Right lobe of liver (tissue), 4 donors: Measurements from ENCODE around the gene MACROD2.

Experiments used
- POLR2A ChIP-seq: fragments of 450-650 bp; IDR thresholded peaks from one replicate; pipeline ENCODE4 v1.6.1; 2017; ENCODE audit warnings: antibody characterized with exemption, mild to moderate bottlenecking
- TF ChIP-seq, protein P1 (sequence below), 4 donors: fragments of 200-600 bp in 3 of 4; fragments of 450-650 bp in 1 of 4; IDR thresholded peaks; one replicate each; pipeline versions ENCODE4 v1.5.1 to v1.8.0; 2016 to 2022; ENCODE audit warnings: antibody characterized with exemption in 4 of 4, mild to moderate bottlenecking in 2 of 4
- donor health status: DM: no; HTN: no; CAD: no.
- donor health status: DM: no; HTN: no; CAD: no.
- donor health status: DM: no; HTN: yes; CAD: no.

DNA sequence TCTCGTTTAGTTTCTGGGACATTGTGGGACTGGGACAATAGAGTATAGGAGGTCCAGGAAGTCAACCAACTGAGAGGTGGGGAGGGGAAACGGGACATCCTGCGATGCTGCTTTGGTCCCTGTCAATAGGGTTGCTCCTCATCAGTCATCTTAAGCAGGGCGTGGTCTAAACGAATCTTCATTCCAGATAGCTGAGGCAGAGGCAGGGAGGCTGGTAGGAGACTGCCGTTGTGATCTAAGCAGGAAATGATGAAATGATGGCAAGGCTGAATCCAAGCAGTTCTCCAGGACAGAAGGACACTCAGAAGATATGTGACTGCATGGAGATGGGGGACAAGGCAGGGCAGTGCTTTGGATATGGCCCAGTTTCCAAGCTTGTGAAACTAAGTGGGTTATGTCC lies 1624.5 kb downstream of the MACROD2 start:
- TF ChIP-seq, protein P1, sequence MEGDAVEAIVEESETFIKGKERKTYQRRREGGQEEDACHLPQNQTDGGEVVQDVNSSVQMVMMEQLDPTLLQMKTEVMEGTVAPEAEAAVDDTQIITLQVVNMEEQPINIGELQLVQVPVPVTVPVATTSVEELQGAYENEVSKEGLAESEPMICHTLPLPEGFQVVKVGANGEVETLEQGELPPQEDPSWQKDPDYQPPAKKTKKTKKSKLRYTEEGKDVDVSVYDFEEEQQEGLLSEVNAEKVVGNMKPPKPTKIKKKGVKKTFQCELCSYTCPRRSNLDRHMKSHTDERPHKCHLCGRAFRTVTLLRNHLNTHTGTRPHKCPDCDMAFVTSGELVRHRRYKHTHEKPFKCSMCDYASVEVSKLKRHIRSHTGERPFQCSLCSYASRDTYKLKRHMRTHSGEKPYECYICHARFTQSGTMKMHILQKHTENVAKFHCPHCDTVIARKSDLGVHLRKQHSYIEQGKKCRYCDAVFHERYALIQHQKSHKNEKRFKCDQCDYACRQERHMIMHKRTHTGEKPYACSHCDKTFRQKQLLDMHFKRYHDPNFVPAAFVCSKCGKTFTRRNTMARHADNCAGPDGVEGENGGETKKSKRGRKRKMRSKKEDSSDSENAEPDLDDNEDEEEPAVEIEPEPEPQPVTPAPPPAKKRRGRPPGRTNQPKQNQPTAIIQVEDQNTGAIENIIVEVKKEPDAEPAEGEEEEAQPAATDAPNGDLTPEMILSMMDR (IDR thresholded peaks at IDR 0.05): no peak
- no peak for TF ChIP-seq POLR2A
